Endothelial cell of umbilical vein (primary cell): ENCODE data around the gene SLC4A5. TPM values are rescaled to one million over a fixed set of nuclear protein-coding genes. Genes with fewer than 3 reads are reported as not detected.

Source experiments
- BruUV-seq: library from RNA; stranded (reverse); fragments of 400-500 nt; replicated peaks from 2 replicates; lab custom pipeline; 2021; lab: Mats Ljungman, UMichigan
- CTCF ChIA-PET: fragments of 300-600, 350-600 bp; sonication (Branson Sonifier 250); formaldehyde crosslinking; loops from one replicate; lab custom pipeline; 2021; ENCODE audit warnings: antibody characterized with exemption, inconsistent platforms; lab: Charles Lee
- POLR2A ChIA-PET: fragments of 300-600, 350-600 bp; sonication (Branson Sonifier 250); formaldehyde crosslinking; loops from one replicate; lab custom pipeline; 2021; ENCODE audit warnings: antibody characterized with exemption, inconsistent platforms; lab: Charles Lee
- DNase-seq: peaks from one replicate; pipeline ENCODE4 v3.0.0-alpha.2; 2011; ENCODE audit warnings: low read depth, low spot score
- FAIRE-seq: peaks from 2 replicates; lab custom pipeline; 2011; peaks lifted over from hg19 to GRCh38; lab: Jason Lieb, UNC
- H2AFZ ChIP-seq: 2 replicates; pipeline ENCODE4 v1.6.0; 2012; ENCODE audit warnings: low read depth, low read length, control low read depth, inconsistent platforms
- H3K27ac ChIP-seq: 2 replicates; pipeline ENCODE4 v1.5.1; 2011; ENCODE audit warnings: low read depth, mild to moderate bottlenecking, control low read depth, low read length, moderate library complexity; ENCODE audit not compliant: insufficient read depth
- H3K27me3 ChIP-seq, 2 experiments: 2 replicates each; pipeline versions ENCODE4 v1.6.0 to v1.6.1; 2011; ENCODE audit warnings: low read length in 2 of 2, mixed read lengths in 1 of 2; ENCODE audit not compliant: control insufficient read depth in 2 of 2, insufficient read depth in 2 of 2
- H3K36me3 ChIP-seq, 2 experiments: 2 replicates in 1 of 2; 3 replicates in 1 of 2; pipeline ENCODE4 v1.5.1; 2011; ENCODE audit warnings: low read length in 2 of 2, mild to moderate bottlenecking in 1 of 2, moderate library complexity in 1 of 2; ENCODE audit not compliant: control insufficient read depth in 2 of 2, insufficient read depth in 2 of 2; ENCODE audit errors: extremely low read depth in 1 of 2
- H3K4me1 ChIP-seq: 3 replicates; pipeline ENCODE4 v1.5.1; 2011; ENCODE audit warnings: mild to moderate bottlenecking, low read length; ENCODE audit not compliant: control insufficient read depth, insufficient read depth; ENCODE audit errors: extremely low read depth
- H3K4me2 ChIP-seq: 2 replicates; pipeline ENCODE4 v1.6.1; 2011; ENCODE audit warnings: low read length, control low read depth, mixed read lengths; ENCODE audit not compliant: insufficient read depth
- H3K4me3 ChIP-seq, 3 experiments: fragments of 200-600 bp in 1 of 3; sonication (generic), shearing (Covaris generic) in 1 of 3; replicated peaks in 1 of 3; 2 replicates each; pipeline ENCODE4 v1.5.1; 2011 to 2016; ENCODE audit warnings: control low read depth in 3 of 3, low read length in 3 of 3, mild to moderate bottlenecking in 2 of 3, inconsistent platforms in 1 of 3, low read depth in 1 of 3, moderate library complexity in 1 of 3; ENCODE audit not compliant: insufficient read depth in 1 of 3
- H3K79me2 ChIP-seq: 2 replicates; pipeline ENCODE4 v1.6.0; 2012; ENCODE audit warnings: low read length, inconsistent platforms; ENCODE audit not compliant: control insufficient read depth, insufficient read depth
- H3K9ac ChIP-seq: replicated peaks from 2 replicates; pipeline ENCODE3; 2011; ENCODE audit warnings: low read length, control low read depth; ENCODE audit not compliant: insufficient read depth; ENCODE audit errors: extremely low read depth
- H3K9me1 ChIP-seq: replicated peaks from 3 replicates; pipeline ENCODE4 v1.6.0; 2011; ENCODE audit warnings: mild to moderate bottlenecking, low read length; ENCODE audit not compliant: control insufficient read depth, insufficient read depth; ENCODE audit errors: extremely low read depth
- H3K9me3 ChIP-seq: replicated peaks from 2 replicates; pipeline ENCODE4 v1.5.1; 2012; ENCODE audit warnings: low read length, inconsistent platforms; ENCODE audit not compliant: control insufficient read depth, insufficient read depth
- H4K20me1 ChIP-seq: replicated peaks from 2 replicates; pipeline ENCODE3; 2011; ENCODE audit warnings: mild to moderate bottlenecking, low read length; ENCODE audit not compliant: control insufficient read depth, insufficient read depth; ENCODE audit errors: extremely low read depth
- EZH2 ChIP-seq: IDR thresholded peaks from 2 replicates; pipeline ENCODE4 v1.6.1; 2012; ENCODE audit warnings: borderline replicate concordance, low read depth, mild to moderate bottlenecking, moderate library complexity, low read length, inconsistent platforms; ENCODE audit not compliant: severe bottlenecking
- FOS ChIP-seq: IDR thresholded peaks from 2 replicates; pipeline ENCODE4 v1.6.1; 2011; ENCODE audit warnings: mild to moderate bottlenecking, low read length, moderate library complexity, borderline replicate concordance; ENCODE audit not compliant: insufficient read depth
- GATA2 ChIP-seq: IDR thresholded peaks from 2 replicates; pipeline ENCODE4 v1.7.0; 2011; ENCODE audit warnings: low read depth, mild to moderate bottlenecking, moderate library complexity, mixed read lengths, low read length; ENCODE audit not compliant: insufficient read length, insufficient read depth
- JUN ChIP-seq: IDR thresholded peaks from 2 replicates; pipeline ENCODE4 v1.6.1; 2011; ENCODE audit warnings: borderline replicate concordance, low read depth; ENCODE audit not compliant: insufficient read length, insufficient read depth
- MYC ChIP-seq: IDR thresholded peaks from one replicate; pipeline ENCODE4 v1.6.1; 2011; ENCODE audit warnings: mild to moderate bottlenecking, low read depth, low read length
- POLR2A ChIP-seq: IDR thresholded peaks from 2 replicates; pipeline ENCODE4 v1.6.1; 2012; ENCODE audit warnings: low read depth, mild to moderate bottlenecking, control low read depth, low read length
- POLR2AphosphoS5 ChIP-seq: IDR thresholded peaks from 2 replicates; pipeline ENCODE4 v1.6.1; 2012; ENCODE audit warnings: low read depth, mild to moderate bottlenecking, control low read depth, low read length, moderate library complexity; ENCODE audit not compliant: insufficient read depth
- dilution Hi-C: fragments of 300-500 bp; cut with MboI; formaldehyde crosslinking; loops from one replicate; pipeline ENCODE4 v1.15.0; 2019; ENCODE audit warnings: low sequenced_read_pairs; ENCODE audit not compliant: extremely low pct_ligation_motif_present
- intact Hi-C: fragments of 100-400 bp; cut with micrococcal nuclease; formaldehyde crosslinking; loops from one replicate; pipeline ENCODE4 v1.10.0; 2022
- polyA plus RNA-seq, 4 experiments: library from polyadenylated mRNA; depleted of rRNA in 3 of 4; stranded (reverse) in 3 of 4; unstranded in 1 of 4; fragments of >200 nt; gene quantifications; 2 replicates each; pipeline versions ENCODE4 v1.2.1 to v1.2.3, GENCODE V29; 2011 to 2012; ENCODE audit warnings: missing spikeins in 1 of 4
- total RNA-seq: library from RNA; stranded (reverse); gene quantifications from 2 replicates; pipeline ENCODE4 v1.2.3, GENCODE V29; 2021
- TF ChIP-seq, protein P1 (sequence below), 2 donors: IDR thresholded peaks; 1 replicate in 1 of 2; 2 replicates in 1 of 2; pipeline ENCODE4 v1.5.1; 2011; ENCODE audit warnings: low read length in 2 of 2, mild to moderate bottlenecking in 2 of 2, moderate library complexity in 2 of 2, control low read depth in 1 of 2, inconsistent platforms in 1 of 2, low read depth in 1 of 2; ENCODE audit not compliant: insufficient read depth in 1 of 2; ENCODE audit errors: extremely low read depth in 1 of 2
- TF ChIP-seq, protein P2 (sequence below): IDR thresholded peaks from 2 replicates; pipeline ENCODE4 v1.6.1; 2011; ENCODE audit not compliant: insufficient read depth, insufficient read length

The SLC4A5 gene
- total and polyA plus RNA-seq, 2 donors (not counting 3 experiments of a cell fraction or from before 2014, with no cell fraction given): 0.12 to 0.97 TPM

DNA sequence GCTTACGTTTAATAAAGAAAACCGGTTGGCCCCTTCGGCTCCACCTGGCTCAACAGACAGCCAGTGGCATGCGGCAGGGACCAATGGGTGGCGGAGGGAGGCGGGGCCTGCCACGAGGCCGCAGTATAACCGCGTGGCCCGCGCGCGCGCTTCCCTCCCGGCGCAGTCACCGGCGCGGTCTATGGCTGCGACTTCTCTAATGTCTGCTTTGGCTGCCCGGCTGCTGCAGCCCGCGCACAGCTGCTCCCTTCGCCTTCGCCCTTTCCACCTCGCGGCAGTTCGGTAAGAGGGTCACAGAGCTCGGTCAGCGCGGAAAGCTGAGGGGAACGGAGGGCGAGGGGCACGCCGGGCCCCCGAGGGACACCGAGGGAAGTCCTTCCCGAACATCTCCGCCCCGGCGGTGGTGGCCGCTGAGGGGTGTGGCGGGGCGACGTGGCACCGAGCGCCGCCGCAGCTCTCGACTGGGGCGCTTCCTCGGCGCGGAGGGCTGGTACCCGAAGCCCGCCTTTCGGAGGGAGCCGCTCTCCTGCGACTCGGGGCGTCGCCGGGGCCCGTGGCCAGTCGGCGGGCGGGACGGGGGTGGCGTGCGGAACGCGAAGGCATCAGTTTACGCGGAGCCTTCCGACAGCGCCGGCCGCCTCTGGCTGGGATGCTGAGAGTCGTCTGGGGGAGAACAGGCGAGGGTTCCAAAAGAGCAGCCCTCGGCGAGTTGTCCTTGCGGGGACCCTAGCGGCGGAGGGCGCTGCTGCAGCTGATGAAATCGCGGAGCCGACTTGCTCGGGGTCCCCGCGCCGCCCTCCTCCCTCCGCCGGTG lies 144.5 kb downstream of the SLC4A5 start, which contains the start of gene MTHFD2:
Gene MTHFD2 (plus strand): TSS at position 155 of the 814 bp plus-strand sequence. CDS start 27 bp downstream, at position 182.
- FAIRE-seq: peak; percentile 77
- POLR2A ChIA-PET: interaction anchor here (0.6 to 1.1 kb wide), 3 partner anchors 20 to 370 kb away, joined by 3 to 4 read pairs (median 3); partner anchors contain the start of gene MOB1A
- BruUV-seq: TSS peak; percentile 83
- CTCF ChIA-PET: interaction anchor here (1.1 to 5.1 kb wide), 8 partner anchors 9 to 372 kb away, joined by 3 to 20 read pairs (median 5); partner anchors contain the start of genes MOB1A and STAMBP
- peak within 1 kb of the TSS; percentile 95 for H3K4me2 ChIP-seq
- peak; percentile 97 for DNase-seq
- no peaks in the 10 kb centered on the region for H3K27me3 ChIP-seq
- H3K9ac ChIP-seq: peak within 1 kb of the TSS; percentile 94
- intact Hi-C loops (loop anchor here (1.0 to 2.0 kb wide), 3 partner anchors 20 to 374 kb away; partner anchors contain the start of gene MOB1A), dilution Hi-C loops (no loop called here)
- no peaks in the 10 kb centered on the region for H3K9me1 ChIP-seq
- H3K79me2 ChIP-seq: peaks cover 42% of the 10 kb centered on the region
- no peaks in the 10 kb centered on the region for H3K36me3 ChIP-seq
- H3K9me3 ChIP-seq: no peaks in the 10 kb centered on the region
- H2AFZ ChIP-seq: peak within 1 kb of the TSS; percentile 83
- no peaks in the 10 kb centered on the region for H4K20me1 ChIP-seq
- peak within 1 kb of the TSS; percentile 76 to 90 (median 80) for H3K4me3 ChIP-seq
- TF ChIP-seq, protein P1, sequence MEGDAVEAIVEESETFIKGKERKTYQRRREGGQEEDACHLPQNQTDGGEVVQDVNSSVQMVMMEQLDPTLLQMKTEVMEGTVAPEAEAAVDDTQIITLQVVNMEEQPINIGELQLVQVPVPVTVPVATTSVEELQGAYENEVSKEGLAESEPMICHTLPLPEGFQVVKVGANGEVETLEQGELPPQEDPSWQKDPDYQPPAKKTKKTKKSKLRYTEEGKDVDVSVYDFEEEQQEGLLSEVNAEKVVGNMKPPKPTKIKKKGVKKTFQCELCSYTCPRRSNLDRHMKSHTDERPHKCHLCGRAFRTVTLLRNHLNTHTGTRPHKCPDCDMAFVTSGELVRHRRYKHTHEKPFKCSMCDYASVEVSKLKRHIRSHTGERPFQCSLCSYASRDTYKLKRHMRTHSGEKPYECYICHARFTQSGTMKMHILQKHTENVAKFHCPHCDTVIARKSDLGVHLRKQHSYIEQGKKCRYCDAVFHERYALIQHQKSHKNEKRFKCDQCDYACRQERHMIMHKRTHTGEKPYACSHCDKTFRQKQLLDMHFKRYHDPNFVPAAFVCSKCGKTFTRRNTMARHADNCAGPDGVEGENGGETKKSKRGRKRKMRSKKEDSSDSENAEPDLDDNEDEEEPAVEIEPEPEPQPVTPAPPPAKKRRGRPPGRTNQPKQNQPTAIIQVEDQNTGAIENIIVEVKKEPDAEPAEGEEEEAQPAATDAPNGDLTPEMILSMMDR (IDR thresholded peaks at IDR 0.05; ENCODE audit: extremely low read depth in 1 of 2, insufficient read depth in 1 of 2, low read depth in 1 of 2, low read length in 2 of 2): peak; percentile 69 to 95
- TF ChIP-seq MYC: peak; percentile 91
- TF ChIP-seq JUN: no peak
- TF ChIP-seq, protein P2, sequence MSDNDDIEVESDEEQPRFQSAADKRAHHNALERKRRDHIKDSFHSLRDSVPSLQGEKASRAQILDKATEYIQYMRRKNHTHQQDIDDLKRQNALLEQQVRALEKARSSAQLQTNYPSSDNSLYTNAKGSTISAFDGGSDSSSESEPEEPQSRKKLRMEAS: peak; percentile 94
- TF ChIP-seq FOS: no peak
- TF ChIP-seq EZH2: no peak
- TF ChIP-seq GATA2: no peak
- TF ChIP-seq POLR2A: peak; percentile 91
- TF ChIP-seq POLR2AphosphoS5: peak; percentile 96
- H3K27ac ChIP-seq: peak within 1 kb of the TSS; percentile 65
- peaks cover 17% of the 10 kb centered on the region for H3K4me1 ChIP-seq
